ENCODE measurements around the gene GPR37.
A peak's percentile ranks its signal among the peaks of the same experiment; 100 is the strongest.

The GPR37 gene

DNA sequence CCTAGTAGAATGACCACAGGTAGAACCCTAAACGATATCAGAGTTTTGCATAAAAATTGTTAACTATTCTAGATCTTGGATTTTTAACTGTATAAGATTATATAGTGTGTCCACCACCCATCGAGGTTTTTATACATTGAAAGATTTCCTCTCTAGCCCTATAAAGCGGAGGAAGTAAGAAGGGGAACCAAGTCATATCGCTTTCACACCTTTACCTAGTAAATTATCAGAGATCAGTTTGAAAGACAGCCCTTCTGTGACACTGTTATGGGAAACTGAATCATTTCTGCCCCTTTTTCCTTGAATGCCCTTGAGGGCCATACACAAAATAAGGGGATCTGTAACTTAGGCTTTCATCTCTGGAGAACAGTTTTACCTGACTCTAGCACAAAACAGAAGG is 8.3 kb upstream of the GPR37 start:
- TF ChIP-seq, protein P1, sequence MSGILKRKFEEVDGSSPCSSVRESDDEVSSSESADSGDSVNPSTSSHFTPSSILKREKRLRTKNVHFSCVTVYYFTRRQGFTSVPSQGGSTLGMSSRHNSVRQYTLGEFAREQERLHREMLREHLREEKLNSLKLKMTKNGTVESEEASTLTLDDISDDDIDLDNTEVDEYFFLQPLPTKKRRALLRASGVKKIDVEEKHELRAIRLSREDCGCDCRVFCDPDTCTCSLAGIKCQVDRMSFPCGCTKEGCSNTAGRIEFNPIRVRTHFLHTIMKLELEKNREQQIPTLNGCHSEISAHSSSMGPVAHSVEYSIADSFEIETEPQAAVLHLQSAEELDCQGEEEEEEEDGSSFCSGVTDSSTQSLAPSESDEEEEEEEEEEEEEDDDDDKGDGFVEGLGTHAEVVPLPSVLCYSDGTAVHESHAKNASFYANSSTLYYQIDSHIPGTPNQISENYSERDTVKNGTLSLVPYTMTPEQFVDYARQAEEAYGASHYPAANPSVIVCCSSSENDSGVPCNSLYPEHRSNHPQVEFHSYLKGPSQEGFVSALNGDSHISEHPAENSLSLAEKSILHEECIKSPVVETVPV (CRISPR knock-in tag; IDR thresholded peaks at IDR 0.05): no peak
- no peak for ATAC-seq

DNA sequence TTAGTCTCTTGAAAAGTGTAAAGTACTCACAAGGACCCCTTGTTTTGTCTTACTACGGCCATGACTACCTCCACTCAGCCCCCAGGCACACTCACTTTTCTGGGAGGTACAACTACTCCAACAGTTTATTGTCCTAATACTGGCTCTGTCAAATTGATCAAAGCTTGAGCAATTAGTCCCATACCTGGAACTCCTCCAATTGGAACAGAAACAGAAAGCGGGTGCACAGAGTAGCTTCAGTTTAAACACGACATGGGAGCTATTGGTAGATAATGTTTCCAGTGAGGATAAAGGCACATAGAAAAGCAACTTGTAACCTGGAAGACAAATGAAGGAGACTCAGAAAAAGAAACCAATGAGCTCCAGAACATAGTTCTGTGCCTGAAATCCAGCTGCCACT is 7.7 kb upstream of the GPR37 start:
- no peak for TF ChIP-seq ZNF70 (CRISPR knock-in tag; IDR thresholded peaks at IDR 0.05)
- TF ChIP-seq, protein P2, sequence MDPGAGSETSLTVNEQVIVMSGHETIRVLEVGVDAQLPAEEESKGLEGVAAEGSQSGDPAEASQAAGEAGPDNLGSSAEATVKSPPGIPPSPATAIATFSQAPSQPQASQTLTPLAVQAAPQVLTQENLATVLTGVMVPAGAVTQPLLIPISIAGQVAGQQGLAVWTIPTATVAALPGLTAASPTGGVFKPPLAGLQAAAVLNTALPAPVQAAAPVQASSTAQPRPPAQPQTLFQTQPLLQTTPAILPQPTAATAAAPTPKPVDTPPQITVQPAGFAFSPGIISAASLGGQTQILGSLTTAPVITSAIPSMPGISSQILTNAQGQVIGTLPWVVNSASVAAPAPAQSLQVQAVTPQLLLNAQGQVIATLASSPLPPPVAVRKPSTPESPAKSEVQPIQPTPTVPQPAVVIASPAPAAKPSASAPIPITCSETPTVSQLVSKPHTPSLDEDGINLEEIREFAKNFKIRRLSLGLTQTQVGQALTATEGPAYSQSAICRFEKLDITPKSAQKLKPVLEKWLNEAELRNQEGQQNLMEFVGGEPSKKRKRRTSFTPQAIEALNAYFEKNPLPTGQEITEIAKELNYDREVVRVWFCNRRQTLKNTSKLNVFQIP (CRISPR knock-in tag; IDR thresholded peaks at IDR 0.05; ENCODE audit: borderline replicate concordance, low read depth): no peak
- ATAC-seq: no peak

DNA sequence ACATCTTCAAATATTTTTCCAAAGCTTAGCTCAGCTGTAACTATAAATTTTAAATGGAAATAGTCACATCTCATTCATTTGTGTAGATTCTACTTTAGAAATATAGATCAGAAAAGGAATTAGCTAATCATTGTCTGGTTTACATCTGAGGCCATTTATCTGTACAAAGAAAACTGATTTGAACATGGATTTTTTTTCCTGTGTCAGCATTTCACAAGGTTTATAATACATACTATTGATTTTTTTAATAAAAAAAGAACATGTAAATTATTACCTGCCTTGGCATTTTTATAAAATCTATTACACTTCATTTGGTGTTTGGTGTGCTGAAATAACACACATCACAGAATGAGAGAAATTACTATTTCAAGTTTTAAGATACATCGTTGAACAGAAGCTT is 3.5 kb upstream of the GPR37 start:
- TF ChIP-seq ZFP3 (CRISPR knock-in tag; IDR thresholded peaks at IDR 0.05) (no peak), ZNF565 (CRISPR knock-in tag; conservative IDR thresholded peaks at IDR 0.05; ENCODE audit: low read depth) (no peak), ESRRG (CRISPR knock-in tag; IDR thresholded peaks at IDR 0.05) (no peak), PPARA (CRISPR knock-in tag; IDR thresholded peaks at IDR 0.05; ENCODE audit: borderline replicate concordance) (no peak), ISL1 (CRISPR knock-in tag; IDR thresholded peaks at IDR 0.05) (no peak)
- ATAC-seq: no peak

DNA sequence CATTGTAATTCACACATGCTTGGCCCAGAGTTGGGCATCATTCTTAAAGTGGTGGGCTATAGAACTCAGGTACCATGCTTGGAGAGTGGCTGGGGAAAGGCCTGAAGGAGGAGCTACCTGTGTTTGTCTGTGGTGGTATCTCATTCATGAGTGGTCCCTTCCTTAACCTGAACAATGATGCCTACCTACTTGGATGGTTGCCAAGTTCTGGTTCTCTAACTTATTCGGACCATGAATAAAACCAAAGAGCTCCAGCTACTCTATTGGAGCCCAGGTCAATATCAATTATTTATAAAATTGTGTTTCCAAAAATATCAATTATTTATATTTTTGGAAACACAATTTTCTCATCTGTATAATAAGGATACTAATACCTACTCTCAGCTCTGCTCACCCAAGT is 2.9 kb upstream of the GPR37 start:
- TF ChIP-seq, protein P3, sequence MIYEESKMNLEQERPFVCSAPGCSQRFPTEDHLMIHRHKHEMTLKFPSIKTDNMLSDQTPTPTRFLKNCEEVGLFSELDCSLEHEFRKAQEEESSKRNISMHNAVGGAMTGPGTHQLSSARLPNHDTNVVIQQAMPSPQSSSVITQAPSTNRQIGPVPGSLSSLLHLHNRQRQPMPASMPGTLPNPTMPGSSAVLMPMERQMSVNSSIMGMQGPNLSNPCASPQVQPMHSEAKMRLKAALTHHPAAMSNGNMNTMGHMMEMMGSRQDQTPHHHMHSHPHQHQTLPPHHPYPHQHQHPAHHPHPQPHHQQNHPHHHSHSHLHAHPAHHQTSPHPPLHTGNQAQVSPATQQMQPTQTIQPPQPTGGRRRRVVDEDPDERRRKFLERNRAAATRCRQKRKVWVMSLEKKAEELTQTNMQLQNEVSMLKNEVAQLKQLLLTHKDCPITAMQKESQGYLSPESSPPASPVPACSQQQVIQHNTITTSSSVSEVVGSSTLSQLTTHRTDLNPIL (CRISPR knock-in tag; IDR thresholded peaks at IDR 0.05; ENCODE audit: low read depth): no peak
- TF ChIP-seq RARB (CRISPR knock-in tag; IDR thresholded peaks at IDR 0.05): no peak
- TF ChIP-seq TCF4 (CRISPR knock-in tag; IDR thresholded peaks at IDR 0.05; ENCODE audit: borderline replicate concordance): no peak
- TF ChIP-seq, protein P4, sequence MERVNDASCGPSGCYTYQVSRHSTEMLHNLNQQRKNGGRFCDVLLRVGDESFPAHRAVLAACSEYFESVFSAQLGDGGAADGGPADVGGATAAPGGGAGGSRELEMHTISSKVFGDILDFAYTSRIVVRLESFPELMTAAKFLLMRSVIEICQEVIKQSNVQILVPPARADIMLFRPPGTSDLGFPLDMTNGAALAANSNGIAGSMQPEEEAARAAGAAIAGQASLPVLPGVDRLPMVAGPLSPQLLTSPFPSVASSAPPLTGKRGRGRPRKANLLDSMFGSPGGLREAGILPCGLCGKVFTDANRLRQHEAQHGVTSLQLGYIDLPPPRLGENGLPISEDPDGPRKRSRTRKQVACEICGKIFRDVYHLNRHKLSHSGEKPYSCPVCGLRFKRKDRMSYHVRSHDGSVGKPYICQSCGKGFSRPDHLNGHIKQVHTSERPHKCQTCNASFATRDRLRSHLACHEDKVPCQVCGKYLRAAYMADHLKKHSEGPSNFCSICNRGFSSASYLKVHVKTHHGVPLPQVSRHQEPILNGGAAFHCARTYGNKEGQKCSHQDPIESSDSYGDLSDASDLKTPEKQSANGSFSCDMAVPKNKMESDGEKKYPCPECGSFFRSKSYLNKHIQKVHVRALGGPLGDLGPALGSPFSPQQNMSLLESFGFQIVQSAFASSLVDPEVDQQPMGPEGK (CRISPR knock-in tag; IDR thresholded peaks at IDR 0.05; ENCODE audit: borderline replicate concordance): no peak
- no peak for TF ChIP-seq ESRRG (CRISPR knock-in tag; IDR thresholded peaks at IDR 0.05)
- TF ChIP-seq OSR1 (CRISPR knock-in tag; IDR thresholded peaks at IDR 0.05): no peak
- ATAC-seq: no peak

DNA sequence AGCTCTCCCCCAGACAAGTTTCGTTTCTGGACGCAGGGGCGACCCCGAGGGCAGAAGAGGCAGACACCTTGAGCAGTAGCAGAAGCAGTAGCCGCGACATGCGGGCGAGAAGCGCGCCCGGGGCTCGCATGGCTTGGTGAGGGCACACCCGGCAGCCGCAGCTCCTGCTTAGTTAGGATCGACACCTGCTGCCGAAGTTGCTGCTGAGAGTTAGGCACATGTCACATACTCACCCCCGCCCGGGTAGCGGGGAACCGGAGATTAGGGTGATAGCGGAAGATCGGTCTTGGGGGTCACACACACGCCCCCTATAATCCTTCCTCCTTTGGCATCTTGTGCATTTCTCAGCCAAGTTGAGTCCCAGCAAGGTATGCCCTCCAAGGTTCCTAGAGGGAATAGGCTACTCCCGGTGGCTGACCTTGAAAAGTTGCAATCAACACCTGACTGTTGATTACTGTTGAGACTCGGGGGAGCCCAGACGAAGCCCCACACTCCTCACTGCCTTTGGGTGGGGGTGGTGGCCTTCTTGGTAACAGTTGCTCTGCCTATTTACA is 668 bp downstream of the GPR37 start:
- ATAC-seq: peak; percentile 33
- no peak for TF ChIP-seq ARNTL (CRISPR knock-in tag; IDR thresholded peaks at IDR 0.05; ENCODE audit: borderline replicate concordance, low read depth)
- TF ChIP-seq TOX (CRISPR knock-in tag; IDR thresholded peaks at IDR 0.05; ENCODE audit: borderline replicate concordance): no peak
- no peak for TF ChIP-seq ZNF8 (CRISPR knock-in tag; IDR thresholded peaks at IDR 0.05)
- TF ChIP-seq ESRRG (CRISPR knock-in tag; IDR thresholded peaks at IDR 0.05): no peak
- TF ChIP-seq PPARA (CRISPR knock-in tag; IDR thresholded peaks at IDR 0.05; ENCODE audit: borderline replicate concordance): no peak
- TF ChIP-seq, protein P1 (CRISPR knock-in tag; IDR thresholded peaks at IDR 0.05): no peak
- TF ChIP-seq, protein P5, sequence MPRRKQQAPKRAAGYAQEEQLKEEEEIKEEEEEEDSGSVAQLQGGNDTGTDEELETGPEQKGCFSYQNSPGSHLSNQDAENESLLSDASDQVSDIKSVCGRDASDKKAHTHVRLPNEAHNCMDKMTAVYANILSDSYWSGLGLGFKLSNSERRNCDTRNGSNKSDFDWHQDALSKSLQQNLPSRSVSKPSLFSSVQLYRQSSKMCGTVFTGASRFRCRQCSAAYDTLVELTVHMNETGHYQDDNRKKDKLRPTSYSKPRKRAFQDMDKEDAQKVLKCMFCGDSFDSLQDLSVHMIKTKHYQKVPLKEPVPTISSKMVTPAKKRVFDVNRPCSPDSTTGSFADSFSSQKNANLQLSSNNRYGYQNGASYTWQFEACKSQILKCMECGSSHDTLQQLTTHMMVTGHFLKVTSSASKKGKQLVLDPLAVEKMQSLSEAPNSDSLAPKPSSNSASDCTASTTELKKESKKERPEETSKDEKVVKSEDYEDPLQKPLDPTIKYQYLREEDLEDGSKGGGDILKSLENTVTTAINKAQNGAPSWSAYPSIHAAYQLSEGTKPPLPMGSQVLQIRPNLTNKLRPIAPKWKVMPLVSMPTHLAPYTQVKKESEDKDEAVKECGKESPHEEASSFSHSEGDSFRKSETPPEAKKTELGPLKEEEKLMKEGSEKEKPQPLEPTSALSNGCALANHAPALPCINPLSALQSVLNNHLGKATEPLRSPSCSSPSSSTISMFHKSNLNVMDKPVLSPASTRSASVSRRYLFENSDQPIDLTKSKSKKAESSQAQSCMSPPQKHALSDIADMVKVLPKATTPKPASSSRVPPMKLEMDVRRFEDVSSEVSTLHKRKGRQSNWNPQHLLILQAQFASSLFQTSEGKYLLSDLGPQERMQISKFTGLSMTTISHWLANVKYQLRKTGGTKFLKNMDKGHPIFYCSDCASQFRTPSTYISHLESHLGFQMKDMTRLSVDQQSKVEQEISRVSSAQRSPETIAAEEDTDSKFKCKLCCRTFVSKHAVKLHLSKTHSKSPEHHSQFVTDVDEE (CRISPR knock-in tag; IDR thresholded peaks at IDR 0.05): no peak
- TF ChIP-seq BACH2 (CRISPR knock-in tag; IDR thresholded peaks at IDR 0.05; ENCODE audit: borderline replicate concordance): no peak
- TF ChIP-seq ZC3H10 (CRISPR knock-in tag; IDR thresholded peaks at IDR 0.05): no peak
- TF ChIP-seq CSDC2 (CRISPR knock-in tag; IDR thresholded peaks at IDR 0.05): no peak
- TF ChIP-seq, protein P2 (CRISPR knock-in tag; IDR thresholded peaks at IDR 0.05; ENCODE audit: borderline replicate concordance, low read depth): no peak
- no peak for TF ChIP-seq ZFP3 (CRISPR knock-in tag; IDR thresholded peaks at IDR 0.05)
- TF ChIP-seq TCF4 (CRISPR knock-in tag; IDR thresholded peaks at IDR 0.05; ENCODE audit: borderline replicate concordance): no peak
